Activated CD4-positive, alpha-beta T cell treated with anti-CD3 and anti-CD28 coated beads for 24 hours (primary cell): ENCODE measurements around the gene MTERF2.

Source experiments
- DNase-seq, 2 donors: peaks; one replicate each; pipeline ENCODE4 v3.0.0-alpha.2; 2020; ENCODE audit warnings: low read depth in 2 of 2

The MTERF2 gene

DNA sequence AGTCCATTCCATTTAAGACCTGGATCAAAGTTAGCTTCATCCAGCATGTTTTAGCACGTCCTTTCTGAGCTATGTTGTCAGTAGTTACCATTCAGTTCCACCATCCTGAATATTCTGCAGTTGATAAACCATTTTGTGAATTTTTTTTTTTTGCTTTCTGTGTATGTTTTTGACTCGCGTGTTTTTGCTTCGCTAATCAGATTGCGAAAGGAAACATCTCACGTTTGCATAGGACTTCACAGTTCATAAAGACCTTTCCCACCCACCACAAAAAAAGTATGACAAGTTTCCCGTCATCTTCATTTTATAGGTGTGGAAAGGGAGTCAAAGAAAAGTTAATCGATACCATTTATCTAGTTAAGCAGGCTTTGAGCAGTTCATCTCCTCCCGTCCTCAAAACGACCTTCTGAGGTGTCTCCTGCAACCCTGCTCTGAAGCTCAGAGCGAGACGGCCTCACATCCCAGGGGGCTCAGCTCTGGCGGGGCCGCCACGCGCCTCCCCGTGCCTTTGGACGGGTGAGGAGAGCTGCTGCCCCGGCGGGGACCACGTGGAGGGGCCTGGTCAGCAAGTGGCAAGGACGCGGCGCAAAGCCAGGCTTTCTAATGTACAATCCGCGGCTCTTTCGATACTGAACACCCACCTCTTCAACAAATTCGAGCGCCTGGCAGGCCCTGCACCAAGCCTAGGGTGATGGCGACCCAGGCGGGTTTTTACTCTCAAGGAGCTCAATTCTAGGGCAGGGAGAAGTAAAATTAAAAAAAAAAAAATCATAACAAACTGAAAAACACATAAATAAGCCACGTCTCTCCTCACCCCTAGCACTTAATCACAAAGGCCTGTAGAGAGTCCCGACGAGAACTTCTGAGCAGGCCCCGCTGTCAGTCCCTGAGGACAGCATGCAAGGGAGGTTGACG, 32.2 kb downstream of the MTERF2 start:
- peak in 1 of 2 donors; percentile 3 for DNase-seq

GRCh38 chr12:106953352-106954250, 33.3 kb downstream of the MTERF2 start:
- DNase-seq = no peak

DNA sequence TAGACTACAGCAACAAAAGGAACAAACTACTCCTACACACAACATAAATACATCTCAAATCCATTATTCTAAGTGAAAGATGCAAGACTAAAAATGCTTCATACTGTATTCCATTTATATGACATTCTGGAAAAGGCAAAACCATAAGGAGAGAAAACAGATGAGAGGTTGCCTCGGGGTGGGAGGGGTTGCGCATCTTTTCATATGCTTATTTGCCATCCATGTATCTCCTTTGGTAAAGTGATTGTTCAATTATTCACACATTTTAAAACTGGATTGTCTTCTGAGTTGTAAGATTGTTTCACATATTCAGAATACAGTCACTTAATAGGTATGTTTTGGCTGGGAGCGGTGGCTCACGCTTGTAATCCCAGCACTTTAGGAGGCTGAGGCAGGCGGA, 36.4 kb downstream of the MTERF2 start:
- DNase-seq = no peak

DNA sequence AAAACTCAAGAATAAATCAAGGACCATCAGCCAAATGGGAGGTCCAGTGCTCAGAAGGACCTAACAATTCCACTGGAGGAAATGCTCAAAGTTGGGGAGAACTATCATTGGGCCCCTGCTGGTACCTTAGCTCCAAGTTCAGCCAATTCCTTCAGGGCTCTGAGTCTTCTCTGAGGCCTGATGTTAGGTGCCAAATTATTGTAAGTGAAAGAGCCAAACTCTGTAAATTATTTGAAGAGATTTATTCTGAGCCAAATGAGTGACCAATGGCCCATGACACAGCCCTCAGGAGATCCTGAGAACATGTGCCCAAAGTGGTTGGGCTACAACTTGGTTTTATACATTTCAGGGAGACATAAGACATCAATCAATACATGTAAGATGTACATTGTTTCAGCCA, 39.5 kb downstream of the MTERF2 start:
- DNase-seq = no peak

GRCh38 chr12:106945261-106945851, 41.6 kb downstream of the MTERF2 start:
- DNase-seq = no peak

GRCh38 chr12:106942775-106943174, 44.2 kb downstream of the MTERF2 start:
- no peak for DNase-seq

GRCh38 chr12:106941481-106942156, 45.3 kb downstream of the MTERF2 start:
- no peak for DNase-seq

- DNase-seq = no peak
Observed at GRCh38 chr12:106934277-106934676, 52.7 kb downstream of the MTERF2 start.
